IPS-18c (cell line): ENCODE data around the gene OPRD1.
A peak's percentile ranks its signal among the peaks of the same experiment; 100 is the strongest.

ENCODE experiments used
- H3K4me3 ChIP-seq: 2 replicates; pipeline ENCODE4 v1.7.0; 2013; ENCODE audit warnings: low read depth, mild to moderate bottlenecking, low read length, moderate library complexity; ENCODE audit not compliant: insufficient read depth
- H3K9me3 ChIP-seq: one replicate; pipeline ENCODE4 v1.6.1; 2013; ENCODE audit warnings: mild to moderate bottlenecking, low read length, moderate library complexity; ENCODE audit not compliant: control insufficient read depth, insufficient read depth

Gene OPRD1

GRCh38 chr1:28910379-28911115 lies 98.6 kb downstream of the OPRD1 start:
- H3K4me3 ChIP-seq = no peak overlapping the region
- no peaks in the 10 kb centered on the region for H3K9me3 ChIP-seq

- H3K9me3 ChIP-seq = no peaks in the 10 kb centered on the region
- peak overlapping the region; percentile 31; the same call in 1 of the 2 replicates for H3K4me3 ChIP-seq
Measured at GRCh38 chr1:28913786-28914227, 101.8 kb downstream of the OPRD1 start.

- Histone ChIP-seq H3K9me3 (no peaks in the 10 kb centered on the region), H3K4me3 (peak within 1 kb of the TSS; percentile 85)
Measured at GRCh38 chr1:28914228-28915030, 102.5 kb downstream of the OPRD1 start, which contains the start of gene EPB41. Gene EPB41, plus strand, starts transcription at chr1:28914569. Its CDS starts 72,869 bp downstream, at chr1:28987438.

GRCh38 chr1:28915031-28915895 lies 103.3 kb downstream of the OPRD1 start:
- Histone ChIP-seq H3K9me3 (no peaks in the 10 kb centered on the region), H3K4me3 (peak overlapping the region; percentile 85)

GRCh38 chr1:28917757-28918118 lies 105.8 kb downstream of the OPRD1 start:
- Histone ChIP-seq H3K9me3 (no peaks in the 10 kb centered on the region), H3K4me3 (no peak overlapping the region)
